ENCODE measurements around the gene CCND2. TPM values are rescaled to one million over a fixed set of nuclear protein-coding genes. Genes with fewer than 3 reads are reported as not detected.

Gene CCND2
- total and polyA plus RNA-seq, 9 of the 15 experiments (the other 6 are each of a cell fraction or from before 2014, with no cell fraction given): 13.6 to 99.3 (median 39.6) TPM

DNA sequence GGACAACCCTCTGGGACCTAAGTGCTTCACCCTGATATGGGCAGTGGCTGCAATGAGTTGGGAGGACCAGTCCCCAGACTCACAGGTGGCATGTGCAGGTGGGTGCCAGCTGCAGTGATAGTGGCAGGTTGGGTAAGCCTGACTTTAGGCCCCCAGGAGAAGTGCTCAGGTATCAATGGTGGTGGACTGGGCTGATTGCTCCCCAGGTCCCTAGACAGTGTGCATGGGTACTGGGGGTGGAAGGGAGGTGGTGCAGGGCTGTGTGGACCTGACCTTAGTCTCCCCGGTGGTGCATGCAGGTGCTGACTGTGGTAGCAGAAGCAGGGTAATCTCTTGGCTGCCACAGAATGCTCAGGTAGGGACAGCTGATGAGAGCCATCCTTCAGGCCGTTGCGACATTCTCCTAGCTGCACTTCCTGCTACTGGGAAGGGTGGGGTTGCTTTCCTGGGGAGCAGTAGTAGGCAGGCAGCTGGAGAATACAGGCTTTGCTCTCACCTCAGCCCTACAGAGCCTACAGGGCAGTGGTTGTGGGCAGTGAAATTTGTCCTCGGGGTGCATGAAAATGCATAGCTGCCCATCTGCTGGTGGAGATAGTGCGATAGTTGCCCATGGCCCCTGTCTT, 33.3 kb upstream of the CCND2 start (continued):
- TF ChIP-seq NEUROD1 (IDR thresholded peaks at IDR 0.05; ENCODE audit: borderline replicate concordance, low read depth, low read length, partially characterized antibody): no peak
- no peak for TF ChIP-seq MEF2D (tag; conservative IDR thresholded peaks at IDR 0.05; ENCODE audit: low read depth)
- TF ChIP-seq FOS (IDR thresholded peaks at IDR 0.05; ENCODE audit: extremely low read depth, insufficient read length): no peak
- TF ChIP-seq HNRNPH1 (optimal IDR thresholded peaks at IDR 0.05; ENCODE audit: low read depth, low read length): no peak
- TF ChIP-seq EWSR1 (IDR thresholded peaks at IDR 0.05; ENCODE audit: borderline replicate concordance, low read depth, partially characterized antibody): no peak
- TF ChIP-seq YY1 (IDR thresholded peaks at IDR 0.05; ENCODE audit: borderline replicate concordance in 1 of 3, control insufficient read depth in 1 of 3, extremely low read depth in 1 of 3, insufficient read depth in 3 of 3, insufficient read length in 1 of 3, insufficient replicate concordance in 2 of 3, low read depth in 1 of 3, low read length in 2 of 3): no peak
- no peak for TF ChIP-seq ZNF445 (CRISPR knock-in tag; IDR thresholded peaks at IDR 0.05; ENCODE audit: low read depth)
- TF ChIP-seq PHF20 (IDR thresholded peaks at IDR 0.05; ENCODE audit: partially characterized antibody): no peak
- no peak for TF ChIP-seq WHSC1 (IDR thresholded peaks at IDR 0.05; ENCODE audit: low read length)
- no peak for TF ChIP-seq CHCHD3 (CRISPR knock-in tag; IDR thresholded peaks at IDR 0.05)

DNA sequence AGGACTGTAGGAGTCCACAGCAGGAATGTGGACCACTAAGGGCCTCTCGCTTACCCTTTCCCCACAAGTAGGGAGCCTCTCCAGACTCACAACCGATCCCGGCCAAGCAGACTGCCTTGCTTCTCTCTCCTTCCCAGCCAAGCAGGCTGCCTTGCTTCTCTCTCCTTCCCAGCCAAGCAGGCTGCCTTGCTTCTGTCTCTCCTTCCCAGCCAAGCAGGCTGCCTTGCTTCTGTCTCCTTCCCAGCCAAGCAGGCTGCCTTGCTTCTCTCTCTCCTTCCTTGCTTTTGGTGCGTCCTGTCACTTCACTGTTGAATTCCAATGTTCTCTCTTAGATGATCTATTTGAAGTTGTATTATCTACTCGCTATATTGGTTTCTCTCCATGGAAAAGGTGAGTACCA, 32.6 kb upstream of the CCND2 start:
- POLR2A ChIA-PET: no interaction called here
- no peak for DNase-seq (ENCODE audit: extremely low read depth in 1 of 4, low spot score in 3 of 4)
- no peaks in the 10 kb centered on the region for H3K9me3 ChIP-seq (replicated peaks; ENCODE audit: control insufficient read depth, insufficient read depth, low read depth, low read length)
- 3% methylated on average over 5 of the region's 5 CpGs for WGBS (ENCODE audit: insufficient coverage, low coverage, missing lambda C conversion rate)
- peaks cover 0 to 4% of the 10 kb centered on the region in 2 experiments; a peak in 1 of 5 replicates for H3K4me1 ChIP-seq (replicated peaks in 1 of 2; ENCODE audit: control insufficient read depth in 2 of 2, insufficient read depth in 2 of 2, low read length in 2 of 2)
- no peaks in the 10 kb centered on the region for H3K79me2 ChIP-seq (ENCODE audit: control insufficient read depth, insufficient read depth, low read length)
- no peaks in the 10 kb centered on the region for H3K36me3 ChIP-seq (ENCODE audit: control insufficient read depth, insufficient read depth, low read length)
- no peak overlapping the region for H3K27ac ChIP-seq (ENCODE audit: extremely low read depth, low read depth, low read length)
- H4K20me1 ChIP-seq (replicated peaks; ENCODE audit: control insufficient read depth, insufficient read depth, low read length): no peaks in the 10 kb centered on the region
- CTCF ChIA-PET (ENCODE audit: low intra/inter-chr PET ratio): no interaction called here
- peaks cover 9 to 44% of the 10 kb centered on the region in 2 experiments; a peak in 4 of 5 replicates for H3K27me3 ChIP-seq (ENCODE audit: control insufficient read depth in 2 of 2, insufficient read depth in 2 of 2, low read length in 2 of 2)
- intact Hi-C loops (cut with micrococcal nuclease): no loop called here
- no peak overlapping the region for H3K4me2 ChIP-seq (ENCODE audit: insufficient read depth, low read length)
- no peaks in the 10 kb centered on the region for H3K9me1 ChIP-seq (ENCODE audit: control insufficient read depth, insufficient read depth, low read length)
- in situ Hi-C loops (cut with MboI): no loop called here
- FAIRE-seq: no peak
- no peak for TF ChIP-seq CTBP1 (IDR thresholded peaks at IDR 0.05; ENCODE audit: borderline replicate concordance)
- TF ChIP-seq CBX2 (IDR thresholded peaks at IDR 0.05; ENCODE audit: insufficient read depth, low read length, poor library complexity, severe bottlenecking): no peak
- H3K9ac ChIP-seq (ENCODE audit: insufficient read depth in 1 of 2, low read depth in 2 of 2, low read length in 2 of 2): no peak overlapping the region
- H3K4me3 ChIP-seq: no peak overlapping the region
- no peak overlapping the region for H2AFZ ChIP-seq (ENCODE audit: low read depth, low read length)
- no TSS peak for BruUV-seq (replicated peaks)
- no peak for ATAC-seq

All from K562 (cell line).